ENCODE data around the gene PDZRN3.

- TF ChIP-seq CTCF (IDR thresholded peaks at IDR 0.05), result no peak
- no peak for TF ChIP-seq POLR2A (IDR thresholded peaks at IDR 0.05)
Observed at GRCh38 chr3:73446467-73447110, 178.2 kb downstream of the PDZRN3 start.
